Hepatic stellate cell (primary cell): ENCODE results near the gene BRME1.
"Not testable (repeated sequence)": the region's sequence is repeated elsewhere in the genome, so short reads cannot be mapped to it uniquely, and the experiment has no call there.

Source experiments
- DNase-seq: peaks from one replicate; pipeline ENCODE4 v3.0.0; 2011; ENCODE audit warnings: low spot score

Gene BRME1

DNA sequence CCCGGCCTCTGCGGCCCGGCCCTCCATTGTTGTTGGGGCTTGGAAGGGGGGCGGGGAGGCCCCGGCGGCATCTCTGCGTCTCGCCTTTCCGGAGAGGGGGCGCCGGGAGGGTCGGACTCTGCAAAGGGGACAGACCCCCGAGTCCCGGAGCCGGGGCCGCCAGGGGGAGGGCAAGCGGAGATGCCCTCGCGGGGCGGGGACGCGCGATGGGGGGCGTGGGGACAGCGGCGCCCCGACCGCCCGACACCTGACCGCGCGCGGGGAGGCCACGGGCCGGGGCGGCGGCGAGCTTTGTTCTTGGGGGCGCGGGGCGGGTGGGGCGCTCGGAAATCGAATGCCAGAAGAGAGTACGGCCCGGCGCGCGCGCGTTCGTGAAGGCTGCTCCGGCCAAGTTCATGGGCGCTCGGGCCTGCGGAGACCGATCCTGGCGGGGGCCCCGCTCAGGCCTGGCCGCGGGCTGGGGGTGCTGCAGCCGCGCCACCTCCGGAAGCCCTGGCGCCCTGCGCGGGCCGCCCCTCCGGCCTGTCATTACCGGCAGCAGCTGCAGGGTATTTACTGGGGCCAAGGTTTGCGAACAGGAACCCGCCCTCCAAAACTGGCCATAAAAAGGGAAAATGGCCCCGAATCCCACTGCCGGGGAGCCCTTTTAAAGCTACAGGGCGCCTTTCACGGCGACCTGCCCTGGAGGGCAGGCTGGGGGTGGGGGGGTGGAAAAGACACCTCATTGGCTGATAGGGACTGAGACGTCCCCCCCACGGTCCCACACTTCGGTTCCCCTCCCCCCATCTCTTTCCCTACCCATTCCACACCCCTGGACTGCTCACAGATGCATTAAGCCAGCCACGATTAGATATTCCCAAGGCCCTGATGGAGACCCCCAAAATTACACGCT lies 40.1 kb downstream of the BRME1 start:
- DNase-seq: no peak

DNA sequence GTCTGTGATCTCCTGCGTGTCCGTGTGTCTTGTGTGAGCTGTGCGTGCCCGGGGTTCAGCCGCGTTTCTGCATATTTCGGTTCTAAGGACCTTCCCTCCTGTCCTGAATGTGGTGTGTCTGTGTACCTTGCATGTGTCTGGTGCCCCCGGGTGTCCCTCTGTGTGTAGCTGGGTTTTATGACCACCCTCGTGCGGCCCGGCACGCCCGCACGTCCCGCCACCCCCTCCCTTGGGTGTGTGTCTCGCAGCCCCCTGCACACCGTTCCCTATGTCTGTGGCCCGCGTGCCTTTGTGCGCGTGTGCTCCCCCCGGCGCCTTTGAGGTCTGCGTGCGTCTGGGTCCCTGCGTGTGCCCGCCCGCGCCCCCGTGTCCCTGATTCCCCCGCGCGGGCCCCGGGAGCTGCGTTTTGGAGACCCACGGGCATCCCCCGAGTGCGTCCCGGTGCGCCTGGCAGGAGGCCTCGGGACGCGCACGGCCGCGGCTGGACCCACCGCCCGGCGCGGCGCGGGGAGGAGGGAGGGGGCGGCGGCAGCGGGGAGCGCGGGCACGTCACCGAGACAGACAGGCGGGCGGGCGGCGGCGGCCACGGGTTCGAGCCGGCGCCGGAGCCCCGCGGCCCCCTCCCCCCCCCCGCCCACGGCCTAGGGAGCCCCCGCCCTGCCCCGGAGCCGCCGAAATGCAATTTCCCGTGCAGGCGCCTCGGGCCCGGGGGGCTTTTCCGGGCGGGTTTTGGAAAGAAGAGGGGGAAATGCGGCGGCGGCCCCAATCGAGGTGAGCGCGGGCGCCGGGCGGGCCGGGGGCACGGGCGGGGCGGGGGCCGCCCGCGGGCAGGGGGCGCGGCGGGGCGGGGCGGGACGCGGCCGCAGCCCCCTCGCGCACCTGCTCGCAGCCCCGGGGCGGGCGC lies 41.0 kb downstream of the BRME1 start:
- DNase-seq: no peak

DNA sequence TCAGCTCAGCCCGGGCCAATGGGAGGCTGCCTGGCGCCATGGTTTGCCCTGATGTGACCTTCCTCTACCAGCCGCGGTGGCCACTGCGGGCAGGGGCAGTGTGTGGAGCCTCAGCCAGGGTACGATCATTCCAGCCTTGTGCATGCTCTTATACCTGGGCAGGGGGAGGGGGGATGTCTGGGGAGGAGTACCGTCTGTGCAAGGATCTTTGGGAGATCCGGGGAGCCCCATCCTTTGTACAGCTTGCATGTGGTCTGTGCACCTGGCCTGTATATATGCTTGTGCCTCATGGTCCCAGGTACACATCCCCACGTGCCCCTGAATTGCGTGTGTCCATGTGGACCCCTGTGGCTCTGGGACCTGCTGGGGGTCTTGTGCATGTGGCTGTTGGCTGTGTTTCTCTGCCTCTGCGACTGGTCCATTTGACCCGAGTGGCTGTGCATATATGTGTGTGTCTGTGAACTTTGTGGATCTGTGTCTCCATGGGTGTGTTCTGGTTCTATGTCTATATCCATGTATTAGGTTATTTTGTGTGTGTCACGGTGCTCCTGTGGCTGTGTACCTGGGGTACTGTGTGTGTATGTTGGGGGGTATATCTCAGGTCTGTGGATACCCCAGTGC lies 41.8 kb downstream of the BRME1 start:
- no peak for DNase-seq

DNA sequence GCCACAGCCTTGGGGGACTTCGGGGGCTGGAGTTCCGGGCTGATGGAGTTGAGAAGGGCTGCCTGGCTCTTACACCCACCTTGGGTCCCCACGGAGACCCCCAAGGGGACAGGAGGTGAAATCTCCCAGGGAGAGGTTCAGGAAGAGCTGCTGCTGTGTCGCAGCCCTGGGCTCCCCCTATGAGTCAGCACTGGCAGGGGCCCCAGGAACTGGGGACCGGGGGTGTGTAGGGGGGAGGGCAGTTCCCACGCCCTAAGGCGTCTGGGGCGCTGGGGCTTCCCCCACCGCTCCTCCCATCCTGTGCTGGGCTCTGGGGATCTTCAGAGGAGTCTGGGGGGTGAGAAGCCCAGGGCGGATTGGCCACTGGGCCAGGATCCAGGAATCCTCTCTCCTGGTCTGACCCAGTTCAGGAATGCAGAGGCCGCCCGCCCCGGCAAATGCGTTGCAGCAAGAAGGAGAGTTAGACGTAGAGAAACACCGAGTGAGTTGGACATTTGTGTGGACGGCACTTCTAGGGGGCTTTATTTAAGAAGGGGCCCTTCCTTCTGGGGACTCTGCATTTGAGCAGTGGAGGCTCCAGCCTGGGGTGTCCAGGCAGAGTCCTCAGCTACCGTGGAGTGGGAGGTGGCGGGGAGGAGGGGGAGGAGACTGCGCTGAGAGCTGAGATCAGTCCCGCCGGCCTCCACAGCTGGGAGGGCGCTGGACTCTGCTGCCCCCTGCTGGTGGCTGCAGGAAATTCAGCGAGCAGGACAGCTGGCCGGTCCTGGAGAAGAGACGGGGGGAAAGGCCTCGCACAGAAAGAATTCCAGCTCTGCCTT lies 44.0 kb downstream of the BRME1 start:
- DNase-seq: peak; percentile 94

DNA sequence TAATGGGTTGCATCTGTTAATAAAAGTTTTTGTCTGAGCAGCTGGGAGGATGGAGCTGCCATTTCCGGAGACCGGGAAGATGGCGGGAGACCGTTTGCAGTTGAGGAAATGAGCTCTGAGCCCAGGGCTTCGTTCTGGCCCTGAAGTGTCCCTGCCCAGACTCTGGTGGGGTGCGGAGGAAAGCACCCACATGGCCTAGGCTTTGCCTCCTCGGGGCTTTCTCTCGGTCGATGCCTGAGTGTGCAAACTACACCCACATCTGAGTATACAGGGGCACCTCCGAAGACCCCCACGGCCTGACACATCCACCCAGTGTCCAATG lies 44.6 kb downstream of the BRME1 start:
- no peak for DNase-seq

DNA sequence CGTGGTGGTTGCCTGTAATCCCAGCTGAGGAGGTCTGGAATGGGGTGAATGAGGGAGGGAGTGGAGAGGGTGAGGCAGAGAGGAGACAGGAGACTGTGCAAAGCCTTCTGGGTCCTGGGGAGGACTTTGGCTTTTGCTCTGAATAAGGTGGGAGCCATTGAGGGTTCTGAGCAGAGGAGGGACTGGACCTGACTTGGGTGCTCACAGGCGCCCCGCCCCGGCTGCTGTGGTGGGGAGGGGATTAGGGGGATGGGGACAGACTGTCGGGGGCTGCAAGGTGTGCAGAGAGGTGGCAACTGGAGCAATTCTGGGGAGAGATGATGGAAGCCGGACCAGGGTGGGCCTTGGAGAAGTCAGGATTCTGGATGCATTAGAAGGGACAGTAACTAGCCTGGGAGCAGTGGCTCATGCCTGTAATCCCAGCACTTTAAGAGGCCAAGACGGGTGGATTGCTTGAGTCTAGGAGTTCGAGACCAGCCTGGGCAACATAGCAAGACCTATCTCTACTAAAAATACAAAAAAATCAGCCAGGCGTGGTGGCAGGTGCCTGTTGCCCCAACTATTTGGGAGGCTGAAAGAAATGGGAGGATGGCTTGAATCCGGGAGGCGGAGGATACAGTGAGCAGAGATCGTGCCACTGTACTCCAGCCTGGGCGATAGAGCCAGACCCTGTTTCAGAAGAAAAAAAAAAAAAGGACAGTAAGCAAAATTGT lies 45.1 kb downstream of the BRME1 start:
- DNase-seq: no peak

DNA sequence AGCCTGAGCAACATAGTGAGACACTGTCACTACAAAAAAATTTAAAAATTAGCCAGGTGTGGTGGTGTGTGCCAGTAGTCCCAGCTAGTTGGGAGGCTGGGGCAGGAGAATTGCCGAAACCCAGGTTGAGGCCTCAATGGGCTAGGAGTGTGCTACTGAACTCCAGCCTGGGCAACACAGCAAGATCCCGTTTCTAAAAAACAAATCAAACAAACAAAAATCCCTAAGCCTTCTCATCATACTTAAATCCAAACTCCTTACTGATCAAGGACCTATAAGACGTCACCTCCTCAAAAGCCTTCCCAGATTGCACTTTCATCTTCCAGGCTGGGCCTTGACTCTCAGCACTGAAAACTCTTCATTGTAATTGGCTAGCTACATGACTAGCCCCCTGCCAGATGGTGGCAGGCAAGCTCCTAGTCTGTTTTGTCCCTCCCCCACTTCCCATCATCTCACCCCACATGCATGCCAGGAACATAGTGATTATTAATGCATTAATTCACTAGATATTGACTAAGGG lies 46.5 kb downstream of the BRME1 start:
- no peak for DNase-seq

DNA sequence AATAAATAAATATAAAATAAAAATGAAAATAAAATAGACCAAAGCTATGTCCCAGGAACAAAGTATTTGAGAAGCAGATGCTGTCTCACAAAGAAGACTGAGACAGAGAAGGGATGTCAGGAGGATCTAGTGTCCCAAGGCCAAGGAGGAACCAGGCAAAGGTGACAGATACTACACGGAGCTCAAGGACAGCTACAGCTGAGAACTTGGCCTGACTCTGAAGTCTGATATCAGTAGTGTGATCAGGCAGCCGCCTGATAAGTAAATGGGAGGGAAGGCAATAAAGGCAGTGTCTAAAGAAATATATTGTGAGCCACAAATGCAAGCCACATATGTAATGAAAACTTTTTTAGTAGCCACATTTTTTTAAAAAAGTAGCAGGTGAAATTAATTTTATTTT lies 49.4 kb downstream of the BRME1 start:
- no peak for DNase-seq

DNA sequence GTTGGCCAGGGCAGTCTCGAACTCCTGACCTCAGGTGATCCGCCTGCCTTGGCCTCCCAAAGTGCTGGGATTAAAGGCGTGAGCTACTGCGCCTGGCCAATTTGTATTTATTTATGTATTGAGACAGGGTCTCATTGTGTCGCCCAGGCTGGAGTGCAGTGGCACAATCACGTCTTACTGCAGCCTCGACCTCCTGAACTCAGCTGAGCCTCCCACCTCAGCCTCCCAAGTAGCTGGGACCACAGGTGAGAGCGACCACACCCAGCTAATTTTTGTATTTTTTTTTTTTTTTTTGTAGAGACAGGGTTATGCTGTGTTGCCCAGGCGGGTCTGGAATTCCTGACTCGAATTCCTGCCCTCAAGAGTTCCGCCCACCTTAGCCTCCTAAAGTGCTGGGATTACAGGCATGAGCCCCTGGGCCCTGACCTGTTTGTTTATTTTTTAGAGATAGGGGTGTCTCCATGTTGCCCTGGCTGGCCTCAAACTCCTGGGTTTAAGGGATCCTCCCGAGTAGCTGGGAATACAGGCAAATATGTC lies 53.7 kb downstream of the BRME1 start:
- not testable (repeated sequence) for DNase-seq

DNA sequence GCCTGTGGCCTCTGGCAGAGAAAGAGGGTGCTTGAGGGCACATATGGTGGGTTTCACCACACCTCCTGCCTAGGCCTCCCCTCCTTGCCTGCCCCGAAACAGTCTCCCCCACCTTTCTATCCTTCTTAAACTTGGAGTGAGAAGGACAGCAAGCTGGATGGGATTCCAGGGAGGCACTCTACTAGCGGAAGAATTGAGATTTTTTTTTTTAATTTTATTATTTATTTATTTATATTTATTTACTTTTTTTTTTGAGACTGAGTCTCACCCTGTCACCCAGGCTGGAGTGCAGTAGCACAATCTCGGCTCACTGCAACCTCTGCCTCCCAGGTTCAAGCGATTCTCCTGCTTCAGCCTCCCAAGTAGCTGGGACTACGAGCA lies 54.2 kb downstream of the BRME1 start:
- not testable (repeated sequence) for DNase-seq

DNA sequence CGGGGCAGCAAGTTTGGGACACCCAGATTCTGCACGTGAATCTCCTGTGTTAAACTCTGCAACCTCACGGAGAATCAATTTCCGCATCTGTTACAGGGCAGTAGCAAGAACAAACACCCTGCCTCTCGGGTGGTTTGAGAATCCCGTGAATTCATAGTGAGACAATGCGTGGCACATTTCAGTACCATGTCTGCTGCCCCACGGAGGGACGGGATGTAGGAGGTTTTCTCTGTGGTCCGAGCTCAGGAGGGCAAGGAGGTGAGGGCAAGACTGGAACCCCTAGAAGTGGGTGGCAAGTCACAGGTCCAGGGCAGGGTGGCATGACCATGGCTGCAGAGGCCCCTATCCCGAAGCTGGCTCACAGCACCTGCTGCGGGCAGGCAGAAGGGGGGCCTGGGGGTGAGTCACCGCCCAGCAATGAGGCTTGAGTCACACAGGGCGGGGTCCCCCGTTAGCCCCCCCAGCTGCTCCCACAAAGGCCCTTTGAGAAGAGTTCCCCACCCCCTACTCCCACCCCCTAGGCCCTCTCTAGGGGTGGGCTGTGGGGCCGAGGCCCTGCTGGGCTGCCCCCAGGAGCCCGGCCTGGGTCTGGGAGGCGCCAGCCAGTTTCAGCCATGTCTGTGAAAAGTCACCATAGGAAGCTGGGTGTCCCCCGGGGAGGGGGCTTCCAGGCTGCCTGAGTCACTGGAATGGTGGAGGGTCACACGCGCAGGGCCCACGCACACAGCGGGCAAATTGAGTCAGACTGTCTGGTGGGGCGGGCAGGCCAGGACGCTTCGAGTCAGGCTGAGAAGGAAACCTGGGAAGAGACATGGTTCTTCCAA lies 54.8 kb downstream of the BRME1 start:
- DNase-seq: peak; percentile 89

DNA sequence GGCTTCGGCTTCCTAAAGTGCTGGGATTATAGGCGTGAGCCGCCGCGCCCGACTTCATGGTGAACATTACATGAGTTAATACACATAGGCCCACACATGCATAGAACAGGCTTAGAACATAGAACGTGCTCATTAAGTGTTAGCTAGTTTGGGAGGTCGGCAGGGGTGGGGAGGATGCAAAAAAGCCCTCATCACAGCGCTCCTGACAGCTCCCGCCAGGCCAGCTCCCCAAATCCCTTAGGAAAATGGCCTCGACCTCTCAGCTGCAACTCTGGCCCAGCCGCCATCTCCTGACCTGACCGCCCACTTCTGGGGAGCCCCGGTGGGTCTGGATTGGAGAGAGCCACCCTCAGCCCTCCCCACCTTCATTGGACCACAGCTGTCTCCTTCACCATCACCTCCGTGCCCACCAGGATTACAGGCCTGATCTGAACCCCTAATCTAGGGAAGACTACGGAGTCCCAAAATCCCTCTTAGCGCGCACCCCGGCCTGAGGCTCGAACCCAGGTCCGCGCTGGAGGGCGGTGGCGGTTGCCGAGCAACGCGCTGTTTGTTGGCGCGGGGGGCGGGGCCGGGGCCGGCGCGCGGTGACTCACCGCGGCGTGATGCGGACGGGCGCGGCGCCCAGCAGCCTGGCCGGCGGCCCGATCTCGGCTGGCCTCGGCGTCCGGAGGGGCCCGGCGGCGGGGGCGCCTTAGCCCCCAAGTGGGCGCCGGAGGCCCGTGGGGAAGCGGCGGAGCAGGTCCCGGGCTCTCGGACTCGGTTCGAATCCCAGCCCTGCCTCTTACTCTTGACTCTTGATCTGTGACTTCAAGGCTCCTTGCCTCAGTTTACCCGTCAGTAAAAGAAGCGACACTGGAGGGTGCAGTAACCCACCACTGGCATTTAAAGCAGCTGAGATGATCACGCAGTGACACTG lies 55.7 kb downstream of the BRME1 start:
- peak; percentile 70 for DNase-seq

DNA sequence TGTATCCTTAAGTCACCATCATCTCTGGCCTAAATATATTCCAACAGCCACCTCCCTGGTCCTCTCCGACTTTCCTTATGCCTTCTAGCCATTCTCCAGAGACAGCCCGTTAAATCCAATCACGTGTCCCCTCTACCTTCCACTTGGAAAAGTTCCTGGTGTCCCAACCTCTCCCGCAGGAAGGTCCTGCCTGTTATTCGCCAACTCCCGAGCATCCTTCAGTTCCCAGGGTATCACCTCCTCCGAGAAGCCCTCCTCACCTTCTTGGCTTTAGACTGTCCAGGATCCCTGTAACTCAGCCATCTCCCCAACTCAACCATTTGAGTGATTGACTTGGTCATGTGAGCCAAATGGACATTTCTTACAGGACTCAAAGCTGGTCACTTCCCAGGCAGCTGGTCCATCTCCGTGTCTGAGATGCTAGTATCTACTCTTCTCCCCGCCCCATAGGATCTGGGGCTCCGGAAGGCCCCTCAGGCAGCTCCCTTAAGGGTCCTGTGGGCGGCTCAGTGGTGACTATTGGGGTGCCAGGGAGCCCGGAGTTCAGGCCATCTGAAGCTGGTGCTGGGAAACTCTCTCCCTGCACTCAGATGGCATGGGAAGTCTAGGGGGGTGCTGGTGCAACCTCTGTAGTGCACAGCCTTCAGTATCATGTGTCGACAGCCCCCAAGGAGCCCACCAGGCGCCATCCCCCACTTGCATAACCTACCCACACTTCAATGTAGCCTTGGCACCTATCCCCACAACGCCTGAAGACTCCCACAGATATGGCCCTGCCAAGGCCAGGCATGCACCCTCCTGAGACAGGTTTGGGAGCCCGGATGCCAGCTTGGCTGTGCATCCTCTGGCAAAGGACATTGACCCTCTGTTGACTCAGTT lies 56.9 kb downstream of the BRME1 start:
- DNase-seq: peak; percentile 5

DNA sequence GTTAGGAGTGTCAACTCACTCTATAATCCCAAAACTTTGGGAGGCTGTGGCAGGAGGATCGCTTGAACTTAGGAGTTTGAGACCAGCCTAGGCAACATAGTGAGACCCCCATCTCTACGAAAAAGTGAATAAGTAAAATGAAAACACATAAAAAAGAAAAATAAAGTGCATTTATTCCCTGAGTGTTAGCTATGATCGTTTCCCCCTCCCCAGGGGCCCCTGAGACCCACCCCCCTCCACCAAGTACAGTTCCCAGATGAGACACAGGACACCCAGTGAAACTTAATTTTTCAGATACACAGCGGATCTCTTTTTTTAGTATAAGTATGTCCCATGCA lies 57.6 kb downstream of the BRME1 start:
- DNase-seq: no peak

DNA sequence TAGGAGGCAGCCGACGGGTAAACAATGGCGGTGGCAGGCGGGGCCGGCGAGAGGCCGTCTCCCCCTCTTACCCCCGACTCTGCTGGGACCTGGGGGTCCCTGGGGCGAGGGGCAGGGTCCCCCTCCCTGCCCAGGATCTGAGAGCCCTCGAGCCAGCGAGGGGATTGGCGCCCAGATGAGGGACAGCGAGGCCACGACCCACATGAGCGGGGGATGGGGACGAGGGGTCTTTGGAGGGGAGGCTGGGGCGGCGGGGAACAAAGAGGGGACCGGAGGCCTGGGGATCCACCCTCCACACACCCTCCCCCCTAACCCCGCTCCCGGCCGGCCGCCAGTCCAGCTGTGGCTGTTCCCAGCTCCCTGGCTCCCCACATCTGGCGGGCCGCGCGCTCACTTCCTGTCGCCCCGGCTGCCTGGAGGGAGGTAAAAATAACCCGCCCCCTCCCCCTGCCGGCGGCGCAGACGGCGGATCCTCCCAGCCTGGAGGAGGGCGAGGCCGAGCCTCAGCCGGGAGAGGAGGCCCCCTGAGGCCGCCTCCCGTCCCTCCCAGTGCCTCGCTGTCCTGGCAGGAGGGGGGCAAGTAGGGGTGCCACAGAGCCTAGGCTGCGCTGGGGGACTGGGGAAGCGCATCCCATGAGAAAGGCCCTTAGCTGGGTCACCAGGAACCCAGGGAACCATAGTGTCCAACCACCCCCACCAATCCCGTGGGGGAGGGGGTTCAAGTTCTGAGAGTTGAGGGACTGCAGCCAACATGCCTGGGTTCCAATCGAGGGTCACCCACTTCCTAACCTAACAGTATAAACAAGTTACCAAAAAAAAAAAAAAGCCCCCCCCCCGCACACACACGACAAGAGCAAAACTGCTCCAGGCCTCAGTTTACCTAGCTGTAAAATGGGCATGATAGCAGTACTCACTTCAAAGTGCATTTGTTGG lies 58.2 kb downstream of the BRME1 start:
- peak; percentile 92 for DNase-seq

DNA sequence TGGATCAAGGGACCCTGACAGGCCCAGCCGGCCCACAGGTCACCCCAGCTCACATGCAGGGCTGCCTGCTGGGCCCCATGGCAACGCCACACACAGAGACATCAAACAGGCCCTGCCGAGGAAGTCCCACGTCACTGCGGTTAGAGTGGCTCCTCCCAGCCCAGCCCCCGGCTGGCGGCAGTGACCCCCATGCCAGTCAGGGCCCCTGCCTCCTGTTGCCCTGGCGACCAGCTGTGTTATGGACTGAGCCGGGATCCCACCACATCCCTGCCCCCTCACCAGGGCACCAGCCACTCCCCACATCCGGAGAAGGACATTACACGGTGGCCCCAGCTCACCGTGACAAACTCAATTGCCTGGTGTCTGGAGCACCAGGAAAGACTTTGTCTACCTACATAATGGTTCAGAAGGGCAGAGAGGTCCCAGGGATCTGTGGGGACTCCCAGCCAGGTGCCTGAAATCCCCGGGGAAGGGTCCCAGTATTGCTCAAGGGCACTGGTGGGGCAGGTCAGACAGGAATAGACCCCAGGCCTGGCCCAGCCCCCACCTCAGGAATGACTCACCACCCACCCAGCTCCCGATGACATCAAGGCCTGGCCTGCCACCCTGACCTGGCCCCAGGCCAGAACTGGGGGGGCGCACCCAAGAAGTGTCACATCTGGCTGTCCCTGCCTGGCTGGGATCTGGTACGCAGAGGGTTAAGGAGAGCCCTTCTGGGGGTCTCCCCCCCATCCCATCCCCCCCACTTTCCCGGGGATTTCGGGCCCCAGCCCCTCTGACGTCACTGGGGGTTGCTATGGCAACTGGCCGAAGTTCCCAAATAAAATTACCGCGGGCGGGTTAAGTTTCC lies 59.1 kb downstream of the BRME1 start:
- peak; percentile 97 for DNase-seq
